Raji (cell line): ENCODE results near the gene PIGT.

Experiments used
- POLR2A ChIP-seq: IDR thresholded peaks from 2 replicates; pipeline ENCODE4 v1.6.1; 2011; ENCODE audit warnings: low read depth, low read length, control low read depth; ENCODE audit not compliant: insufficient read depth

The PIGT gene

GRCh38 chr20:45390931-45391330 lies 25.0 kb upstream of the PIGT start:
- TF ChIP-seq POLR2A: no peak

- TF ChIP-seq POLR2A: no peak
Measured at GRCh38 chr20:45391559-45391958, 24.4 kb upstream of the PIGT start.

- no peak for TF ChIP-seq POLR2A
Measured at GRCh38 chr20:45392733-45393132, 23.2 kb upstream of the PIGT start.

- no peak for TF ChIP-seq POLR2A
Measured at GRCh38 chr20:45394221-45395113, 21.5 kb upstream of the PIGT start.

- TF ChIP-seq POLR2A: no peak
Measured at GRCh38 chr20:45395114-45395415, 20.9 kb upstream of the PIGT start.

- TF ChIP-seq POLR2A: no peak
Measured at GRCh38 chr20:45399018-45399417, 16.9 kb upstream of the PIGT start.

GRCh38 chr20:45400346-45401031 lies 15.5 kb upstream of the PIGT start:
- no peak for TF ChIP-seq POLR2A

- TF ChIP-seq POLR2A: no peak
Measured at GRCh38 chr20:45402946-45403345, 13.0 kb upstream of the PIGT start.

- no peak for TF ChIP-seq POLR2A
Measured at GRCh38 chr20:45404438-45404837, 11.5 kb upstream of the PIGT start.

GRCh38 chr20:45405571-45406259 lies 10.2 kb upstream of the PIGT start:
- no peak for TF ChIP-seq POLR2A

- TF ChIP-seq POLR2A: no peak
Measured at GRCh38 chr20:45406260-45407066, 9.5 kb upstream of the PIGT start.

GRCh38 chr20:45407067-45407745 lies 8.7 kb upstream of the PIGT start:
- no peak for TF ChIP-seq POLR2A

GRCh38 chr20:45407783-45408645 lies 7.9 kb upstream of the PIGT start, which contains the start of gene DBNDD2:
Gene DBNDD2, plus strand, starts transcription at chr20:45408289. Its CDS starts 179 bp downstream, at chr20:45408468.
- no peak for TF ChIP-seq POLR2A
